Natural killer cell (primary cell): Measurements from ENCODE around the gene GPC5. TPM values are rescaled to one million over a fixed set of nuclear protein-coding genes. Genes with fewer than 3 reads are reported as not detected.

Source experiments
- ATAC-seq, 3 donors: fragments of 150-1000 bp in 2 of 3; fragments of 200-7000 bp in 1 of 3; cut with Tn5 transposase; 1 replicate in 1 of 3; 2 replicates in 2 of 3; pipeline ENCODE4 v1.10.0; 2021; ENCODE audit warnings: mild to moderate bottlenecking in 2 of 3, moderate library complexity in 2 of 3
- DNase-seq, 2 donors: peaks; one replicate each; pipeline versions ENCODE4 v3.0.0 to v3.0.0-alpha.2; 2013 to 2021; ENCODE audit warnings: mixed read lengths in 1 of 2
- H3K27ac ChIP-seq: one replicate; pipeline ENCODE4 v1.5.1; 2013; ENCODE audit warnings: mild to moderate bottlenecking, low read length
- H3K27me3 ChIP-seq: one replicate; pipeline ENCODE4 v1.6.1; 2013; ENCODE audit warnings: low read length; ENCODE audit not compliant: control insufficient read depth, insufficient read depth
- H3K36me3 ChIP-seq: one replicate; pipeline ENCODE4 v1.6.1; 2013; ENCODE audit warnings: low read length; ENCODE audit not compliant: control insufficient read depth, insufficient read depth
- H3K4me1 ChIP-seq: one replicate; pipeline ENCODE4 v1.6.1; 2013; ENCODE audit warnings: low read length; ENCODE audit not compliant: control insufficient read depth, insufficient read depth
- H3K4me3 ChIP-seq: one replicate; pipeline ENCODE4 v1.5.1; 2013; ENCODE audit warnings: low read length
- H3K9me3 ChIP-seq: one replicate; pipeline ENCODE4 v1.6.1; 2013; ENCODE audit warnings: low read length; ENCODE audit not compliant: control insufficient read depth, insufficient read depth
- H3K27ac Mint-ChIP-seq, 2 donors: one replicate each; pipeline ENCODE4 v1.8.0; 2022; ENCODE audit warnings: mild to moderate bottlenecking in 2 of 2, mixed read lengths in 2 of 2, moderate library complexity in 1 of 2
- H3K27me3 Mint-ChIP-seq, 2 donors: one replicate each; pipeline ENCODE4 v1.8.0; 2022; ENCODE audit warnings: low read depth in 2 of 2, mixed read lengths in 2 of 2
- H3K36me3 Mint-ChIP-seq: one replicate; pipeline ENCODE4 v1.8.0; 2022; ENCODE audit warnings: mixed read lengths
- H3K4me1 Mint-ChIP-seq, 2 donors: one replicate each; pipeline ENCODE4 v1.8.0; 2022; ENCODE audit warnings: mixed read lengths in 2 of 2
- H3K4me3 Mint-ChIP-seq: one replicate; pipeline ENCODE4 v1.8.0; 2022; ENCODE audit warnings: mild to moderate bottlenecking, moderate library complexity, mixed read lengths
- H3K9me3 Mint-ChIP-seq, 2 donors: one replicate each; pipeline ENCODE4 v1.8.0; 2022; ENCODE audit warnings: mixed read lengths in 2 of 2
- WGBS: methylation state at CpG from one replicate; pipeline ENCODE4 v1.1.7; 2013; ENCODE audit warnings: missing lambda C conversion rate; ENCODE audit not compliant: insufficient coverage; 5-methylcytosine and 5-hydroxymethylcytosine counted together
- intact Hi-C: fragments of 100-400 bp; cut with micrococcal nuclease; formaldehyde crosslinking; loops from one replicate; pipeline ENCODE4 v1.14.2; 2022
- total RNA-seq, 4 donors: library from RNA; stranded (reverse); fragments of 120-200 nt in 1 of 4; gene quantifications; one replicate each; pipeline versions ENCODE4 v1.2.3 to v1.2.4, GENCODE V29; 2013 to 2022
- TF ChIP-seq, protein P1 (sequence below): fragments of 200-600 bp; IDR thresholded peaks from one replicate; pipeline ENCODE4 v1.8.0; 2022; ENCODE audit warnings: antibody characterized with exemption

Gene GPC5
- total RNA-seq, 3 donors from 2014 or later (not counting 1 experiment from before 2014, with no cell fraction given), result not detected

DNA sequence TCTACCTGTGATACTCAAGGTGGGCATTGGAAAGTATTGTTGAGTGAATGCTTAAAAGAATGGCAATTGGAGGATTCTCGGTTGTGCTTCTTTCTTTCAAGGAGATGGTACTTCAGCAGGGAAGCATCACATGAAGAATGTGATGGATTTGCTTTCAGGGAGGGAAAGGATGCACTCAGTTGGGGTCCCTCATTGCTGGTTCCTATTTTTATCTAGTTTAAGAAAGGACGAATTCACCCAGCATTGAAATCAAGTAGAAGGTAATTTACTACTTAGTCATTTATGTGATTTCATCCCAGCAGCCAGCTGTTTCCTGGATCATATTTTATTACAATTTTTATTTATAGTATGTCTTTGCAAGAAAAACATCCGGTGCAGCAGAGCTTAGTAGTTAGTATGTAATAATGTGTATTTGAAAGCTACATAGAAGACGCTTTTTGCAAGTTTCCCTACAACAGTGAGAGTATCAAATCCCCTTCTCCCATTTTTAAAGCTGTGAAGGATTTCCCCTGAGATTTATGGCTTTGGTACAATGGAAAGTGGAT, 417.9 kb downstream of the GPC5 start:
- Histone ChIP-seq H3K36me3 (no peaks in the 10 kb centered on the region), H3K4me3 (no peak overlapping the region), H3K4me1 (no peaks in the 10 kb centered on the region), H3K27me3 (no peaks in the 10 kb centered on the region), H3K9me3 (no peaks in the 10 kb centered on the region), H3K27ac (no peak overlapping the region)
- ATAC-seq (no peak), DNase-seq (no peak)
- H3K27ac Mint-ChIP-seq, result no peak overlapping the region
- peaks cover 0 to 2% of the 10 kb centered on the region in 2 donors for H3K9me3 Mint-ChIP-seq
- H3K4me1 Mint-ChIP-seq, result no peaks in the 10 kb centered on the region
- intact Hi-C loops, result no loop called here
- H3K4me3 Mint-ChIP-seq, result no peak overlapping the region
- no peaks in the 10 kb centered on the region for H3K36me3 Mint-ChIP-seq
- WGBS, result 28% methylated on average over 2 of the region's 4 CpGs
- H3K27me3 Mint-ChIP-seq, result no peaks in the 10 kb centered on the region
- TF ChIP-seq, protein P1, sequence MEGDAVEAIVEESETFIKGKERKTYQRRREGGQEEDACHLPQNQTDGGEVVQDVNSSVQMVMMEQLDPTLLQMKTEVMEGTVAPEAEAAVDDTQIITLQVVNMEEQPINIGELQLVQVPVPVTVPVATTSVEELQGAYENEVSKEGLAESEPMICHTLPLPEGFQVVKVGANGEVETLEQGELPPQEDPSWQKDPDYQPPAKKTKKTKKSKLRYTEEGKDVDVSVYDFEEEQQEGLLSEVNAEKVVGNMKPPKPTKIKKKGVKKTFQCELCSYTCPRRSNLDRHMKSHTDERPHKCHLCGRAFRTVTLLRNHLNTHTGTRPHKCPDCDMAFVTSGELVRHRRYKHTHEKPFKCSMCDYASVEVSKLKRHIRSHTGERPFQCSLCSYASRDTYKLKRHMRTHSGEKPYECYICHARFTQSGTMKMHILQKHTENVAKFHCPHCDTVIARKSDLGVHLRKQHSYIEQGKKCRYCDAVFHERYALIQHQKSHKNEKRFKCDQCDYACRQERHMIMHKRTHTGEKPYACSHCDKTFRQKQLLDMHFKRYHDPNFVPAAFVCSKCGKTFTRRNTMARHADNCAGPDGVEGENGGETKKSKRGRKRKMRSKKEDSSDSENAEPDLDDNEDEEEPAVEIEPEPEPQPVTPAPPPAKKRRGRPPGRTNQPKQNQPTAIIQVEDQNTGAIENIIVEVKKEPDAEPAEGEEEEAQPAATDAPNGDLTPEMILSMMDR, result no peak

DNA sequence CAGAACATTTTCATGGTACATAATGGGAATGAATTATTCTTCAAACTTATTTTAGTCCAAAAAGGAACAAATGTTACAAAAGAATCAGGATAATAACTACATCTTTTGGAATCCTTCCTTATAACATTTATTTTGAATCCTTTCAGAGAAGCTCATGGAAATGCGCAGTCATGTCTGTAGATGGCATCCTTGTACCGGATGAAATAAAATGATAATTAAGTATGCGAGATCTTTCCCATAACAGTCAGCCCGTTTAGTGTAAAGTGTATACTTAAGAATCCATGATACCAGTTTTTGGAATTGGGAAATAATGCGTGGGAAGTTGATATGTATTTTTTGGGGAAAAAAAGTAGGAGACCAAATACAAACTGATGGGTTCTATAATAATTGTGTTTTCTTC, 418.8 kb downstream of the GPC5 start:
- Histone ChIP-seq H3K4me1 (no peaks in the 10 kb centered on the region), H3K4me3 (no peak overlapping the region), H3K27ac (no peak overlapping the region), H3K36me3 (no peaks in the 10 kb centered on the region), H3K27me3 (no peaks in the 10 kb centered on the region), H3K9me3 (no peaks in the 10 kb centered on the region)
- WGBS, result 78% methylated on average over 5 of the region's 5 CpGs
- H3K4me1 Mint-ChIP-seq, result no peaks in the 10 kb centered on the region
- TF ChIP-seq, protein P1, result no peak
- H3K27ac Mint-ChIP-seq, result no peak overlapping the region
- no peak for DNase-seq
- H3K4me3 Mint-ChIP-seq, result no peak overlapping the region
- no peaks in the 10 kb centered on the region for H3K36me3 Mint-ChIP-seq
- intact Hi-C loops, result no loop called here
- no peak for ATAC-seq
- H3K9me3 Mint-ChIP-seq, result peaks cover 2 to 4% of the 10 kb centered on the region in 2 donors
- no peaks in the 10 kb centered on the region for H3K27me3 Mint-ChIP-seq

DNA sequence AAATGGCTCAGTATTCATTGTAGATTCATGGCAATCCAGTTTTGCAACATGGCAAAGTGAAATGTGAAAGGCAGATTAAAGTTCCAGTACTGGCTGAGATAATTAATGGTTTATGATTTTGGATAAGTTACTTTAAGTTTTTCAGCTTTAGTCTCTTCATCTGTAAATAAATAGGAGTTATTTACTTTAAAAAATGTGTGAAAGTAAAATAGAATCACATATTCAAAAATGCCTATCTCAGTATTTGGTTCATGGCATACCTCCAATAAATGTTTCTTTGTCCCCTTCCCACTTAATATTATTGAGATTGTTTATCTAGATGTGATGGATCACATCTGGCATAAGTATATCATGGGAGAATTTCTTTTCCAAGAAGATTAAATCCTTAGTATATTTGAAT, 426.0 kb downstream of the GPC5 start:
- H3K27me3 ChIP-seq, result no peaks in the 10 kb centered on the region
- Mint-ChIP-seq H3K36me3 (no peaks in the 10 kb centered on the region), H3K9me3 (peaks cover 9 to 29% of the 10 kb centered on the region in 2 donors), H3K4me1 (no peaks in the 10 kb centered on the region), H3K27ac (no peak overlapping the region), H3K27me3 (no peaks in the 10 kb centered on the region), H3K4me3 (no peak overlapping the region)
- no peak overlapping the region for H3K4me3 ChIP-seq
- no peak overlapping the region for H3K27ac ChIP-seq
- ATAC-seq (no peak), DNase-seq (no peak)
- no peaks in the 10 kb centered on the region for H3K4me1 ChIP-seq
- H3K9me3 ChIP-seq, result no peaks in the 10 kb centered on the region
- TF ChIP-seq, protein P1, result no peak
- H3K36me3 ChIP-seq, result no peaks in the 10 kb centered on the region
- intact Hi-C loops, result no loop called here

- H3K27ac Mint-ChIP-seq, result no peak overlapping the region
- H3K4me3 ChIP-seq, result no peak overlapping the region
- H3K27ac ChIP-seq, result no peak overlapping the region
- no peaks in the 10 kb centered on the region for H3K9me3 ChIP-seq
- TF ChIP-seq, protein P1, result no peak
- DNase-seq (no peak), ATAC-seq (no peak)
- H3K4me1 Mint-ChIP-seq, result no peaks in the 10 kb centered on the region
- H3K27me3 Mint-ChIP-seq, result no peaks in the 10 kb centered on the region
- H3K27me3 ChIP-seq, result no peaks in the 10 kb centered on the region
- H3K9me3 Mint-ChIP-seq, result peaks cover 9 to 34% of the 10 kb centered on the region in 2 donors
- no peak overlapping the region for H3K4me3 Mint-ChIP-seq
- 81% methylated on average over 2 of the region's 2 CpGs for WGBS
- no peaks in the 10 kb centered on the region for H3K36me3 Mint-ChIP-seq
- H3K4me1 ChIP-seq, result no peaks in the 10 kb centered on the region
- intact Hi-C loops, result no loop called here
- no peaks in the 10 kb centered on the region for H3K36me3 ChIP-seq
These were observed 427.1 kb downstream of the GPC5 start for GRCh38 chr13:91825516-91825915.
